Upper lobe of left lung (tissue), 6 donors: ENCODE results near the gene HIF3A. TPM values are rescaled to one million over a fixed set of nuclear protein-coding genes. Genes with fewer than 3 reads are reported as not detected.

Source experiments
- ATAC-seq, 2 donors: fragments of 200-7000 bp; cut with Tn5 transposase; one replicate each; pipeline ENCODE4 v1.9.1; 2022; ENCODE audit warnings: mild to moderate bottlenecking in 2 of 2, moderate library complexity in 2 of 2; ENCODE audit not compliant: low FRiP score in 2 of 2
- DNase-seq, 2 donors: peaks; one replicate each; pipeline ENCODE4 v3.0.0-alpha.2; 2019 to 2020
- H3K27ac ChIP-seq, 4 donors: fragments of 200-600 bp; sonication (generic); one replicate each; pipeline ENCODE4 v1.5.1; 2016 to 2019
- H3K27me3 ChIP-seq, 4 donors: fragments of 200-600 bp; sonication (generic); one replicate each; pipeline ENCODE4 v1.5.1; 2017 to 2019
- H3K36me3 ChIP-seq, 4 donors: fragments of 200-600 bp; sonication (generic); one replicate each; pipeline ENCODE4 v1.5.1; 2016 to 2019
- H3K4me1 ChIP-seq, 4 donors: fragments of 200-600 bp; sonication (generic); one replicate each; pipeline ENCODE4 v1.5.1; 2018 to 2019
- H3K4me3 ChIP-seq, 4 donors: fragments of 200-600 bp; sonication (generic); one replicate each; pipeline ENCODE4 v1.5.1; 2017 to 2019; ENCODE audit warnings: mild to moderate bottlenecking in 2 of 4, moderate library complexity in 1 of 4
- H3K9me3 ChIP-seq, 4 donors: fragments of 200-600 bp; sonication (generic); one replicate each; pipeline ENCODE4 v1.5.1; 2018 to 2019
- EP300 ChIP-seq, 4 donors: sonication (generic); formaldehyde crosslinking; IDR thresholded peaks; one replicate each; pipeline ENCODE4 v1.5.1; 2017; ENCODE audit warnings: antibody characterized with exemption in 4 of 4, control low read depth in 2 of 4
- POLR2A ChIP-seq, 4 donors: fragments of 450-650 bp; IDR thresholded peaks; one replicate each; pipeline ENCODE4 v1.5.1; 2016 to 2017; ENCODE audit warnings: antibody characterized with exemption in 4 of 4, mild to moderate bottlenecking in 2 of 4
- POLR2AphosphoS5 ChIP-seq, 2 donors: sonication (generic); formaldehyde crosslinking; IDR thresholded peaks; one replicate each; pipeline ENCODE4 v1.5.1; 2017; ENCODE audit warnings: antibody characterized with exemption in 2 of 2
- WGBS, 2 donors: methylation state at CpG; one replicate each; pipeline ENCODE4 v1.1.5; 2017 to 2018; 5-methylcytosine and 5-hydroxymethylcytosine counted together
- total RNA-seq, 6 donors: library from RNA; depleted of rRNA in 4 of 6; stranded (reverse); fragments of >200 nt in 4 of 6; gene quantifications; one replicate each; pipeline versions ENCODE4 v1.1.0 to v1.2.1, GENCODE V29; 2016 to 2021
- TF ChIP-seq, protein P1 (sequence below), 6 experiments: fragments of 450-650 bp in 4 of 6; fragments of 200-600 bp in 2 of 6; sonication (generic) in 2 of 6; IDR thresholded peaks; one replicate each; pipeline ENCODE4 v1.5.1; 2016 to 2019; ENCODE audit warnings: antibody characterized with exemption in 6 of 6
- donor health status: DM: no; HTN: no; CAD: no; lungs with moderate emphysema.
- donor health status: DM: no; HTN: yes; CAD: no; lungs with severe emphysema.

Gene HIF3A
- total RNA-seq, 6 donors from 2014 or later = 42.3 to 1,057 (median 61.3) TPM

DNA sequence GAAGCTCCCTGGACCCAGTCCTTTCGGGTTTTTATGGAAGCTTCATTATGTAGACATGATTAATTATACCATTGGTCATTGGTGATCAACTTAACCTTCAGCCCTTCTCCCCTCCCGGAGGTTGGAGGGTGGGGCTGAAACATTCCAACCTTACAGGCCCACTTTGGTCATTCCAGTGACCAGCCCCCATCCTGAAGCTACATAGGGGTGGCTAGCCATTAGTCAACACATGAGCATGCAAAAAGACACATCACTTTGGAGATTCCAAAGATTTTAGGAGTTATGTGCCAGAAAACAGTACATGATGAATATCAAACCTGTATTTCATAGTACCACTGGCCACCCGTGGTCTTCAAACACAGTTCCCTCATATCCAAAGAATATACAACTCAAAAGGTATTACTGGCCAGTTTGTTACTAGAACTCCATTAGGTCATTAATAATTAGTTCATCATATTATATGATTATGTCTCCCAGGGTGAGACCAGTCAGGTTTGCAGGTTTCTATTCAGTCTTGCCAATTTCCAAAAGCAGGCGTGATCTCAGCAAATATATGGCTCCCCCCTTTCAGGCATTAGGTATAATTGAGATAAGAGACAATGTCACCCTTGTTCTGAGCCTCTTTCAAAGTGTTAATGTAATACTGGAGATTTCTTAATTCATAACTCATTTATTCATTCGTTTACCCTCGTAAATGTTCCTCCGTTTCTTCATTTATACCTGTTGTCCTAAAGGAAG, 61.2 kb downstream of the HIF3A start:
- Histone ChIP-seq H3K4me3 (no peak overlapping the region), H3K9me3 (no peaks in the 10 kb centered on the region), H3K36me3 (peaks cover 2 to 48% (median 38%) of the 10 kb centered on the region in 4 donors), H3K27me3 (no peaks in the 10 kb centered on the region), H3K27ac (no peak overlapping the region), H3K4me1 (peaks cover 0 to 10% (median 6%) of the 10 kb centered on the region in 4 donors)
- 83 to 86% methylated on average over 7 of the region's 7 CpGs for WGBS, 2 donors
- ATAC-seq = no peak
- TF ChIP-seq, protein P1, sequence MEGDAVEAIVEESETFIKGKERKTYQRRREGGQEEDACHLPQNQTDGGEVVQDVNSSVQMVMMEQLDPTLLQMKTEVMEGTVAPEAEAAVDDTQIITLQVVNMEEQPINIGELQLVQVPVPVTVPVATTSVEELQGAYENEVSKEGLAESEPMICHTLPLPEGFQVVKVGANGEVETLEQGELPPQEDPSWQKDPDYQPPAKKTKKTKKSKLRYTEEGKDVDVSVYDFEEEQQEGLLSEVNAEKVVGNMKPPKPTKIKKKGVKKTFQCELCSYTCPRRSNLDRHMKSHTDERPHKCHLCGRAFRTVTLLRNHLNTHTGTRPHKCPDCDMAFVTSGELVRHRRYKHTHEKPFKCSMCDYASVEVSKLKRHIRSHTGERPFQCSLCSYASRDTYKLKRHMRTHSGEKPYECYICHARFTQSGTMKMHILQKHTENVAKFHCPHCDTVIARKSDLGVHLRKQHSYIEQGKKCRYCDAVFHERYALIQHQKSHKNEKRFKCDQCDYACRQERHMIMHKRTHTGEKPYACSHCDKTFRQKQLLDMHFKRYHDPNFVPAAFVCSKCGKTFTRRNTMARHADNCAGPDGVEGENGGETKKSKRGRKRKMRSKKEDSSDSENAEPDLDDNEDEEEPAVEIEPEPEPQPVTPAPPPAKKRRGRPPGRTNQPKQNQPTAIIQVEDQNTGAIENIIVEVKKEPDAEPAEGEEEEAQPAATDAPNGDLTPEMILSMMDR (IDR thresholded peaks at IDR 0.05) = no peak
- TF ChIP-seq POLR2AphosphoS5 (IDR thresholded peaks at IDR 0.05) = no peak
- TF ChIP-seq EP300 (IDR thresholded peaks at IDR 0.05) = no peak
- no peak for TF ChIP-seq POLR2A (IDR thresholded peaks at IDR 0.05)
- no peak for DNase-seq

DNA sequence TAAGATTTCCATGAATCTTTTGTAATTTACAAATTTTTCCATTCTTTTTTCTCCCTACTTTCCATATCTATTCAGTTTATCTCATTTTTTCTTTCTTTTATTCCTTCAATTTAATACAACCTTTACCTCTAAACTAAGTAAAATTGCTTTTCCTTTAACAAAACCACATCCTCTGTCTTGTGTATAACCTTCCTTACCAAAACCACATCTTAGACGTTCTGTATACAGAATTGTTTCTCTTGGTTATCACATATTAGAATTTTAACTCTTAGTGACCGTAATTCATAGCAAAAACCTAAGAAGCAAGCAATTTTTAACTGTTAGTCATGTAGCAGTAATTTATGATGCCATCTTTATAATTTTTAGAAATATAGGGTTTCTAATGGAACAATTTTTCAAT, 65.1 kb downstream of the HIF3A start:
- 51 to 64% methylated on average over 2 of the region's 2 CpGs for WGBS, 2 donors
- no peak for ATAC-seq
- no peaks in the 10 kb centered on the region for H3K4me1 ChIP-seq
- no peaks in the 10 kb centered on the region for H3K9me3 ChIP-seq
- no peaks in the 10 kb centered on the region for H3K27me3 ChIP-seq
- H3K36me3 ChIP-seq = peaks cover 0 to 48% (median 29%) of the 10 kb centered on the region in 4 donors
- DNase-seq = no peak
- no peak overlapping the region for H3K27ac ChIP-seq
- H3K4me3 ChIP-seq = no peak overlapping the region
- no peak for TF ChIP-seq EP300 (IDR thresholded peaks at IDR 0.05)
- TF ChIP-seq, protein P1 (IDR thresholded peaks at IDR 0.05) = no peak
- no peak for TF ChIP-seq POLR2A (IDR thresholded peaks at IDR 0.05)
- no peak for TF ChIP-seq POLR2AphosphoS5 (IDR thresholded peaks at IDR 0.05)

DNA sequence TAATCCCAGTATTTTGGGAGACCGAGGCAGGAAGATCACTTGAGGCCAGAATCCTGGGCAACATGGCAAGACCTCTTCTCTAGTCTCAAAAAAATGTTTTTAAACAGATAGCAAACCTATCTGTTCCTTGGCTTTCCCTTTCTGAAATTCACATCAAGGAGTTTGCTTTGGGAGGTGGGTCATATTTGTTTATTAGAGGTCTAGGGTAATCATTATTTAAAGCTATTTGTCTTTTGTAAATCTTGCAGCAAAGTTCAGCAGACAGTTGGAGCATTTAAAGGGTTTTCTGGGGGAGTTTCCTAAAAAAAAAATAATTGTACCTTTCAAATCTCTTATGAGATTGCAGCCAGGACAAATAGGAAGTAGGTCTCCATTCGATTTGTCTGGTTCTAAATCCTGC, 67.5 kb downstream of the HIF3A start:
- no peak overlapping the region for H3K27ac ChIP-seq
- H3K4me1 ChIP-seq = no peaks in the 10 kb centered on the region
- H3K27me3 ChIP-seq = no peaks in the 10 kb centered on the region
- no peak for DNase-seq
- no peak for ATAC-seq
- H3K36me3 ChIP-seq = peaks cover 0 to 49% (median 22%) of the 10 kb centered on the region in 4 donors
- no peak overlapping the region for H3K4me3 ChIP-seq
- TF ChIP-seq POLR2AphosphoS5 (IDR thresholded peaks at IDR 0.05) (no peak), POLR2A (IDR thresholded peaks at IDR 0.05) (no peak), EP300 (IDR thresholded peaks at IDR 0.05) (no peak)
- TF ChIP-seq, protein P1 (IDR thresholded peaks at IDR 0.05) = no peak
- H3K9me3 ChIP-seq = no peaks in the 10 kb centered on the region
- 84 to 97% methylated on average over 2 of the region's 2 CpGs for WGBS, 2 donors

DNA sequence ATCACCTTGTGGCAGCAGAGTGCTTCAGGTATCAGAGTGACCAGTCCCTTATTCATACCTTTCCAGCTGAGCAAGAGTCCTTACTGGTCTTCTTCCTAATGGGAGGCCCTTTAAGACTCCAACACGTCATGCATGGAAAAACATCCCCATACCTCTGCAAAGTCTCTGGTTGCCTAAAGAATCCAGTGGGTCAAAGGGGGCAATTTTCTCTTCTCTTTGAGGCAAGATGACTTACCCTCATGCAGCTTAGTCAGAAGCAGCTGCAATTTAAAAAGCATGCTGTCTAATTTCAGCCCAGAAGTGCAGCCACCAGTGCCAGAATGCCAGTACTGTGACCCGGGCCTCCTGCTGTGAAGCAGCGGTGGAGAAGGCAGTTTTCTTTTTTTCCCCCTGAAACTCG, 68.7 kb downstream of the HIF3A start:
- ATAC-seq = no peak
- TF ChIP-seq, protein P1 (IDR thresholded peaks at IDR 0.05) = no peak
- TF ChIP-seq EP300 (IDR thresholded peaks at IDR 0.05) (no peak), POLR2AphosphoS5 (IDR thresholded peaks at IDR 0.05) (no peak), POLR2A (IDR thresholded peaks at IDR 0.05) (no peak)
- Histone ChIP-seq H3K27me3 (no peaks in the 10 kb centered on the region), H3K36me3 (peaks cover 0 to 49% (median 22%) of the 10 kb centered on the region in 4 donors), H3K4me1 (no peaks in the 10 kb centered on the region), H3K4me3 (no peak overlapping the region), H3K27ac (no peak overlapping the region), H3K9me3 (no peaks in the 10 kb centered on the region)
- DNase-seq = no peak
- WGBS, 2 donors = 87 to 94% methylated on average over 4 of the region's 4 CpGs
